Iris pigment epithelial cell (primary cell): ENCODE results near the gene PDYN.
"Not testable (repeated sequence)": the region's sequence is repeated elsewhere in the genome, so short reads cannot be mapped to it uniquely, and the experiment has no call there.

Experiments used
- DNase-seq: peaks from one replicate; pipeline ENCODE4 v3.0.0-alpha.2; 2011; ENCODE audit warnings: low read depth

PDYN gene

DNA sequence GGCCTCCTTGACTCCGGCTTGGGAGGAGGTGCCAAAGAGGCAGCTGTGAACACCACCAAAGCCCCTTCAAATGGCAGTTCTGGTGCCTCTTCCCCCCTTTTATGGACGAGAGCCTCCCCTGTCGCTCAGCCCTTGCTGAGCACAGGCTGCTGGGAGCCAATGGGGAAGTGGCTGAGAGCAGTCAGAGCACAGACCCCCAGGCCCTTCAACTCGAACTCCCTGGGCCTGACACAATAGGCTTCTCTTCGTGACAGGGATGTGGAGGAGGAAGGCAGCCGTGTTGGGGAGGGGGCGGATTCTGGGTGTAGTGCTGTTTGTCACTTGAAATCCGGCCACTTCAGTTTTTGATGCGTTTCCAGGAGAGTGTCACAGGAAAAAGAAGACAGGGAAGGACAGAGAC is at the start of gene PDYN:
Gene PDYN (minus strand): TSS at position 73 of the 400 bp plus-strand sequence. CDS start 10,974 bp downstream, outside the sequence.
- no peak for DNase-seq

DNA sequence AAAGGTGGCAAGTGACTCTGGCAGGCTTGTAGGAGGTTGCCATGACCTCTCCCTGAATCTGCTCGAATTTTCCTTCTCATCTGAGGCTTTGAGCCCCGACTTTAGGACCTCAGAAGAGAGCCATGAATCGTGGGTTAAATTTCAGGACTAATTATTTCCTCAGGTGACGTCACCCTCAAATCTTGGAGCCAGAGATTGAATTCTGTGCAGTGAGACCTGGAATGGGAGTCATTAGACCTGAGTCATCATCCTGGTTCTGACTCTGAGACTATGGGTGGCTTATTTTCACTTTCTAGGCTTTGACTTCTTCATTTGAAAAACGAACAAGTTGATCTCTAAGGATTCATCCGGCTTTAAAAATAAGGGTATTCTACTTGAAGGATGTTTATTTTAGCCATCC is 48.5 kb upstream of the PDYN start:
- peak; percentile 50 for DNase-seq

- DNase-seq: no peak
Measured at GRCh38 chr20:2038161-2038560, 44.3 kb upstream of the PDYN start.

- DNase-seq: no peak
Measured at GRCh38 chr20:2037296-2037914, 43.5 kb upstream of the PDYN start.

DNA sequence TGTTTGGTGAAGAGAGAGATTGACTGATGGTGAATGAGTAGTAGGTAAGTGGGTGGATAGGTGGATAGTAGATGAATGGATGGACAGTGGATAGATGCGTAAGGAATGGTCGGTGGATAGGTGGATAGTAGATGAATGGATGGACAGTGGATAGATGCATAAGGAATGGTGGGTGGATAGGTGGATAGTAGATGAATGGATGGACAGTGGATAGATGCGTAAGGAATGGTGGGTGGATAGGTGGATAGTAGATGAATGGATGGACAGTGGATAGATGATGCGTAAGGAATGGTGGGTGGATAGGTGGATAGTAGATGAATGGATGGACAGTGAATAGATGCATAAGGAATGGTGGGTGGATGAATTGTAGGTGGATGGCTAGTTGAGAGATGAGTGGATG is 42.5 kb upstream of the PDYN start:
- not testable (repeated sequence) for DNase-seq

- no peak for DNase-seq
Measured at GRCh38 chr20:2032168-2032567, 38.3 kb upstream of the PDYN start.

GRCh38 chr20:2026514-2026913 is 32.7 kb upstream of the PDYN start:
- DNase-seq: no peak

GRCh38 chr20:2026004-2026403 is 32.1 kb upstream of the PDYN start:
- DNase-seq: no peak

DNA sequence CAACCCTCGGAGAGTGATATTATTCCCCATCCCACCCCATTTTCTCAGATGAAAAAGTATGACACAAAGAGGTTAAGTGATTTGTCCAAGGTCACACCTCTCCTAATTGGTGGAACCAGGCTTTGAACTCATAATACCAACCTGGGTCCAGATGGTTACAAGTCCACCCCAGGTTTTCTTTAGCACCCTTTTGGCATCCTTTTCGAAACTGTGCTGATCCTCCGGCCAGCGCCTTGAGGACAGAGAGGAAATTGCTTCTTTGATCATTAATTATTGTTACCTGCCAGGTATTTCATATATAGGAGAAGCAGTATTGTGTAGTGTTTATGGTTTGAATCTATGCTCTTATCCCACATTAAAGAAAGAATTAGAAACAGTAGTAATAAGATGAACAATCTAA is 29.3 kb upstream of the PDYN start:
- no peak for DNase-seq

DNA sequence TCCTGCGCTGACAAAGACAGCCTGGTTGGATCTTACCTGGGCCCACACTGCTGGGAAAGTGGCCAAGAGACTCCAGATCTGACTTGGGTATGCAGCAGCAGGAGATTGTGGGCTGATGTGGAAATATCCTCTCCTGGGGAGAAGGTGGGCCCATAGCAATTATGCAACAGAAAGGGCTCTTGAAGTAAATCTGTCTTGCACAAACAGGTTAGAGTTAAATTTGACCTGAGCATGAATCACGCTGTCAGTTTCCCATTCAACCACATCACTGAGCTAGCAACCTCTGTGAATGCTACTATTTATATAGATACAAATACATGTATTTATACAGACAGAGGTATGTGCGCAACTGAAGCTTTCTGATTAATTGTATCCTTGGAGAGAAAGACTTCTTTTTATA is 28.3 kb upstream of the PDYN start:
- no peak for DNase-seq

DNA sequence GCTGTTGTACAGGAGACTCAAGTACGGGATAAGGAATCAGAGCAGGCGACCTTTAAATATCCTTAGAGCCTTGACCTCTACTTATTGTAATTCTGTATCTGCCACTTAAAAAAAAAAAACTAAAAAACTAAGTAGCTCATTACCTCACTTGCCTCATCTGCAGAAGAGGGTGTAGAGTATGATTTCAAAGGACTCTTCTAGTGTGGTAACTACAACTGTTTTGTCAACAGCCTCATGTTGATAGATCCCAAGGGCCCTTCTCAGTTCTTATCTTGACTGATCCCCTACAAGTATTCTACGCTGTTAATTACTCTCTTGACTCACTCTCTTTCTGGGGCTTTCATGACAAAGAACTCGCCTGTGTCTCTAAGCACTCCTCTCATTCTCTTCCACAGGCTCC is 16.7 kb upstream of the PDYN start:
- no peak for DNase-seq

GRCh38 chr20:2006452-2007361 is 12.8 kb upstream of the PDYN start:
- peak; percentile 65 for DNase-seq

GRCh38 chr20:2005831-2006426 is 12.1 kb upstream of the PDYN start:
- DNase-seq: peak; percentile 55

DNA sequence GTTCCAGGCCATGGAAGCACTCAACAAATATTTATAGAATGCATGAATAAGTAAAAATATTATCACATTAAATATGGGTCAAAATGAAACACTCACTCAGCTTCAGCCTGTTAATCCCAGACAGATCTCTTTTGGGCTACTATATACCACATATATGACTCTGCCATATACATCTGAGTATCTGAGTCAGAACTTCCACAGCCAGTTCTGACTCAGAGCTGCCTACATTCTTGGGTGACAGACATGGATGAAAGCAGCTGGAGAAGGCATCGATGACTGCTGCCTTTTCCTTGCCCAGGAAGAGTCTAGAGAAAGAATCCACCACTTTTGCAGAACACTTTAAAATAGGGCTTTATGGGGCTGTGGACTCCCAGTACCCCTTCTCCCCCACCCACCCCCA is 11.5 kb upstream of the PDYN start:
- peak; percentile 1 for DNase-seq

DNA sequence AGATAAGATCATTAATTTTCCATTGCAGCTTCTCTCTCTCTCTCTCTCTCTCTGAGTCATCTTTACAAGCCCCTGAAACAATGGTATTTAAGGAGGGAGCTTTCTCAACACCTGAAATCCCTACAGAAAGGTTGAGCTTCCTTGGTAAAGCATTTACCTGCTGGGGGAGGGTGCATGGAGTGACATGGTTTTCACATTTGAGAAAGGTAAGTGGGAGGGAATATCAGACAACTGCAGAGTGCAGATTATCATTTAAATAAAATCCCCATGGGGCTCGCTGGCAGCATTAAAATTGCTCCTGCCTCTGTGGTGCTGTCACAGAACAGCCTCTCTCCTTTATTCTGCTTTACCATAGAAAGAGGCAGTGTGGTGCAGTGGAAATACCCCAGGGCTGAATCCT is 10.3 kb upstream of the PDYN start:
- no peak for DNase-seq

GRCh38 chr20:2002365-2002764 is 8.5 kb upstream of the PDYN start:
- no peak for DNase-seq

DNA sequence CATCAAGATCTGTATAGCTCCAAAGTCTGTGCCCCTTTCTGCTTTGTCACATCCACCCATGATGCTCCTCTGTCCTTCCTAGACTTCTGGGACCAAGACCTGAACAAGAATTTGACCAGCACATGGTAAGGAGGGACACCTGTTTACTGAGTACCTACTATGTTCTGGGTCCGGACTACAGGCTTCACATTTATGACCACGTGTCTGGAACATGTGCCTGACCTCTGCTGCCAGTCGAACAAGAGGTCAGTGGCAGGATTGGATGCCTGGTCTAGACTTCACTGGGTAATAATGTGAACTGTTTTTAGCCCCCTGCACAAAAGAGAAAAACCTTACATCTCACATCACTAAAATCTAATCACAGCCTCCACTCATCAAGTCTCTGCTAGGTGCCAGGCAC is 7.3 kb upstream of the PDYN start:
- DNase-seq: no peak

DNA sequence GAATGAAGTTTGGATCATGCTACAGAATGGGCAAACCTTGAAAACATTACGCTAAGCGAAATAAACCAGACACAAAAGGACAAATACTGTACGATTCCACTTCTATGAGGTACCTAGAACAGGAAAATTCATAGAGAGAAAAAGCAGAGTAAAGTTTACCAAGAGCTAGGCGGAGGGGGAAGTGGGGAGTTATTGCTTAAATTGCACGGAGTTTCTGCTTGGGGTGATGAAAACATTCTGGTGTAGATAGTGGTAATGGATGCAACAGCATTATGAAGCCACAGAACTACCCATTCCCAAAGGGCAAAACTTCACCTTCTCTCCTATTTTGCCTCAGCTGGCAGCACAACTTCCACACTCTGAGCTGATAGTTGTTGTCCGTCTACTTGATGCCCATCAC is 6.4 kb upstream of the PDYN start:
- no peak for DNase-seq

DNA sequence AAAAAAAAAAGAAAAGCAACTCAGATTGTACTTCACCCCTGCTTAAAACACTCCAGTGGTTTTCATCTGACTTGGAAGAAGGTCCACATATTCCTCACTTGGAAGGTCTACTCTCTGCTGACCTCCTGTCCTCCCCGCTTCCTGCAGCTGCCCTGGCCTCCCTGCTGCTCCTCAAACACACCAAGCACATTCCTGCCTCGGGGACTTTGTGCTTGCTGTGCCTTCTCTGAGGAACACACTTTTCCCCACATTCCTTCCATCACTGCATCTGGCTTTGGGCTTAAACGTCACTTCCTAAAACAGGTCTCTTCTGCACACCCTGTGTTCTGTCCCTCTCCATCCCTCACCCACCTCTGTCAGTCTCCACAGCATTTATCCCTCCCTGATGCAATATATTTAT is 4.9 kb upstream of the PDYN start:
- no peak for DNase-seq

GRCh38 chr20:1998193-1998520 is 4.3 kb upstream of the PDYN start:
- DNase-seq: no peak

DNA sequence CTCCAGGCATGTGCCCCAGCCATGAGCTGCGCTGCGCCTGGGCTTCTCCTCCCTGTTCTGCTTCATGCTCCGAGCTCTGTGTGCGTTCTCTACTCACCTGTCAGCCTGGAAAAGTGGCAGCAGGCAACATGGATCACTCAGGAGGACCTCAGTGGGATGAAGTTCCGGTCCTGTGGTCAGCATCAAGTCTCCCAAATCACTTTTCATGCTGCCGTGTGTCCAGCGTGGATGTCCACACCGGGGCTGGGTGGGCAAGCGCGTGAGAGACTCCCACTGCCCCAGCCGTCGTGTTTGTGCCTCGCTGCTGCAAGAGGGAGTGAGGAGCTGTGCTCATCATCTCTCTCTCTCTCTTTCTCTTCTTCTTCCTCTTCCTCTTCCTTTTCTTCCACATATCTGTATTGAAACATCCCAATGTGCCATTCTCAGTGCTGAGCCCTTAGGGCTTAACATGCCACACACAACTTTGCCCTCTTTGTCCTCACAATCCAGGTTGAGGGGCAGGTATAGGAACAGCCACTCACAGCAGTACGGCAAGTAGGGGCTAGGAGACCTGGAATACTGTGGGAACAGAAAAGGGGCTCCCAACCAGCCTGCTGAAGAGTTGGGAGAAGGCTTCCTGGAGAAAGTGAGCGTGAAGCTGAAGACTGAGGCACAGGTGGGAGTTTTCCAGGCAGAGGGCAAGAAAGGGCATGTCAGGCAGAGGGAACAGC is 3.8 kb upstream of the PDYN start:
- DNase-seq: no peak

- DNase-seq: no peak
Measured at GRCh38 chr20:1995531-1996310, 1.9 kb upstream of the PDYN start.
